Stimulated activated CD8-positive, alpha-beta memory T cell treated with anti-CD3 and anti-CD28 coated beads, Interleukin-7, amount 100 ng/mL, for 24 hours (primary cell): ENCODE measurements around the gene HSD17B11.
"Not testable (repeated sequence)": the region's sequence is repeated elsewhere in the genome, so short reads cannot be mapped to it uniquely, and the experiment has no call there.

Experiments used
- DNase-seq: peaks from one replicate; pipeline ENCODE4 v3.0.0-alpha.2; 2020; ENCODE audit warnings: low read depth

Gene HSD17B11

GRCh38 chr4:87305562-87305961 is 85.4 kb downstream of the HSD17B11 start:
- DNase-seq, result no peak

DNA sequence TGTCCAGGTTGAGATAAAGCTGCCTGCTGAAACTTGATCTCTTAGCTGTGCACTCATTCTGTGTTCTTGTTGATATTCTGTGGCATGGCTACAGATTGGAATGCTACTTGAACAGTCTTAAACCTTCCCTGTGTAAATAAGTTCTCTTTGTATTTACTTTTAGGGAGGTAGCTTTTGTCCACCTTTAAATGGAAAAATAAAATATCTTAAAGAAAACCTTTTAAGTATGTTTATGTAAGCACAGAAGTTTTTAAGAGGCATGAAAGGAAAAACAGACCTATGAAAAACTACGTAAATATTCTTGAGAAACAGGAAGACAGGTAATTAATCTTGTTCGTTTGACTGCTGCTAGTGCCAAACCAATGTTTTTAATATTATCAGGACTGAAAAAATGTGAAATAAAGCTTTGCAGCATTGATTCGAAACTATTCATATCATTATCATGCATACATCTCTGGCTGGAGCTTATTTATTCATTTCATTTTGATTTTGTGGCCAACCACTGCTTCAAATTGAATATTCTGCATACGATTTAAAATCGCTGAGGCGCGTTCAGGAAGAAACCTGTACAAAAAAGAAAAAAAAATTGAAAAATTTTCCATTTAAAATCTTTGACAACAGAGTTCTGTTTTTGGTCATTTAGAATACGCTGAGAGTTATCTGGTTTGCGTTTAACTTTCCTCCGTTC is 86.1 kb downstream of the HSD17B11 start:
- no peak for DNase-seq

GRCh38 chr4:87299898-87300297 is 91.1 kb downstream of the HSD17B11 start:
- no peak for DNase-seq

- no peak for DNase-seq
These were observed 92.6 kb downstream of the HSD17B11 start for GRCh38 chr4:87298362-87298761.

- not testable (repeated sequence) for DNase-seq
These were observed 96.1 kb downstream of the HSD17B11 start for GRCh38 chr4:87294911-87295310.

- not testable (repeated sequence) for DNase-seq
These were observed 97.1 kb downstream of the HSD17B11 start for GRCh38 chr4:87293889-87294288.

- DNase-seq, result no peak
These were observed 104.0 kb downstream of the HSD17B11 start for GRCh38 chr4:87286970-87287369.
